Fibroblast of the aortic adventitia (primary cell): ENCODE data around the gene COL12A1. TPM values are rescaled to one million over a fixed set of nuclear protein-coding genes. Genes with fewer than 3 reads are reported as not detected.

ENCODE experiments used
- DNase-seq: peaks from one replicate; pipeline ENCODE4 v3.0.0-alpha.2; 2010; ENCODE audit warnings: low read depth
- H3K4me3 ChIP-seq: 2 replicates; pipeline ENCODE4 v1.5.1; 2011; ENCODE audit warnings: low read depth, mild to moderate bottlenecking, control low read depth, low read length, moderate library complexity
- CTCF ChIP-seq: IDR thresholded peaks from 2 replicates; pipeline ENCODE4 v1.5.1; 2011; ENCODE audit warnings: mild to moderate bottlenecking, low read length, control low read depth, inconsistent platforms; ENCODE audit not compliant: insufficient read depth
- total RNA-seq: library from RNA; depleted of rRNA; stranded (reverse); fragments of >200 nt; gene quantifications from 2 replicates; pipeline ENCODE4 v1.2.3, GENCODE V29; 2012; ENCODE audit warnings: low replicate concordance

Gene COL12A1
- total RNA-seq, 1 donor: 139 TPM

DNA sequence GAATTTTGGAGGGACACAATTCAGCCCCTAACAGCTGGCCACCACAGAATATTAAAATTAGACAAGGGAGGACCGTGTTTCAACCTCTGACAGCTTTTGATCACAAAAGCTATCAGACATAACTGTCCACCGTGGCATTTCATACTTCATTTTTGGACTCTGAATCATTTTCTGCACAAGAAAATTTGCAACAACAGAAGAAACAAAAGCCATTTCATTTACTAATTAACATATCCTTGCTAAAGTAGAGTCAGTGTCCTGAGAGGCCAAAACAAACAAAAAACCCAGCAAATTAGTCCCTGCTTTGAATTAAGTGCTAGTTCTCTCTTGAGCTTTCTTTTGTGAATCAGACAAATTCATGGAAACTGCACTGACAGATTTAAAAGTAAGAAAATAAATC is 17.6 kb upstream of the COL12A1 start:
- DNase-seq: no peak

DNA sequence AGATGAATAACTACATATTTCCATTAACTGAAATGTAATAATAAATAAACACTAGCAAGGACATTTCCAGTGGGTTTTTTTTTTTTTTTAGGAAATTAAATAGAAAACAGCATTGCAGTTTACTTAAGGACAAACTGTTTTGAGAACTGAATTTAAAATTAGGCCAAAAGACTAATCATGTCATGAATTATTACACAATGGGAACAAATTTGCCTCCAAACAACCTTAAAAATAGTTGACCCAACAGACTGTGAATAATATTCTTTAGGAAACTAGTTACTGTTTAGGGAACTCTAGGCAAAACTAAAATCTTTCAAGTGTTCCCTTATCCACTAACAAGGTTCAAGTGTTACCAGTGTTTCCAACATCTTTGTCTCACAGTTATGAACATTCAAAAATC is 16.4 kb upstream of the COL12A1 start:
- DNase-seq: no peak
- TF ChIP-seq CTCF: no peak
- no peak overlapping the region for H3K4me3 ChIP-seq

More for the DNA sequence above, 17.6 kb upstream of the COL12A1 start:
- no peak for TF ChIP-seq CTCF
- H3K4me3 ChIP-seq: no peak overlapping the region

DNA sequence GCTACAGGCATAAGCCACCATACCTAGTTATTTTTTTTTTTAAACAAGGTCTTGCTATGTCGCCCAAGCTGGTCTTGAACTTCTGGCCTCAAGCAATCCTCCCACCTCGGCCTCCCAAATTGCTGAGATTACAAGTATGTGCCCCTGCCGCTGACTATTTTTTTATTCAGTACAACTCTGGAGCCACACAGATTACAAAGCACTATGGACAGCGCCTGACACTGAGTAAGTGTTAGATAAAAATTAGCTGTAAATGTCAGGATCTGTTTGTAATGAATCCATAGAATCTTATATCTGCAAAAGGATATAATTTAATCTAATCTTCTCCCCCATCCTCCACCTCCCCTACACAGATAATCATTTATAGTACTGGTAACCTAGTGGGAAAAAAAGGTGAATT is 15.3 kb upstream of the COL12A1 start:
- TF ChIP-seq CTCF: no peak
- DNase-seq: no peak
- H3K4me3 ChIP-seq: no peak overlapping the region

DNA sequence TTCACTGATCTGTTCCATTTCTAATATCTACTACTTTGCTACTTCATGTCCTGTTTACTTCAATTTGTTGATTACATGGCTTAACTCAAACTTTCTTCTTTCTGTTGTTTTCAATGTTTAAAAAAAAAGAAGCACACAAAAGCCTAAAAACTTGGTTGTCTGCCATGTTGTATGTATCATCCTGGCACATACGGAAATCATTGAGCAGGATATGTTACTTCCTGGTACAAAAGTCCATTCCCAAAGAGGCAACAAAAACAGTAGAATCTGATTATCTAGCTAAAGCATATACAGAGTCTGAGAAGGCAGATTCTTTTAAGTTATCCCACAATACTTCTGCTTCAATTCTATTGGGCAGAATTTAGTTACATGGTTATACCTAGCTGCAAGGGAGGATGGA is 14.5 kb upstream of the COL12A1 start:
- no peak overlapping the region for H3K4me3 ChIP-seq
- no peak for TF ChIP-seq CTCF
- peak; percentile 69 for DNase-seq

- no peak for DNase-seq
- no peak for TF ChIP-seq CTCF
Observed at GRCh38 chr6:75219263-75219662, 13.4 kb upstream of the COL12A1 start.

DNA sequence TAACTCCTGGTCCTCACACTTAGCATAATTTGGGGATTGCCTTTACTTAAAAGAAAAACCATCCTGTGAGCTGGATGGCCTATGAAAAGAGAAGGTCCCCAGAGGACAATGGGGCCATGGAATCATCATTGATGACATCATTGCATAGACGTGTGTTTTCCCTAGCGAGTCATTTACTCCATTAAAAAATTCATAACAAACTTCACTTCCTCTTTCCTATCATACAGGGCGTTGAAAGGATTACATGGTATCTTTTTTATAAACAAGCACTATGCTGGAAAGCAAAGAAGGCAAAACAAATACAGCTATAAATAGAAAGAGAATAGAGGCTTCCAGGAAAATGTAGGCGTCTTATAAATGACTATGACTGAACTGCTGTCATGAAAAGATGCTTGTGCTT is 11.3 kb upstream of the COL12A1 start:
- H3K4me3 ChIP-seq: no peak overlapping the region
- DNase-seq: peak; percentile 78
- TF ChIP-seq CTCF: no peak

More at GRCh38 chr6:75219263-75219662, 13.4 kb upstream of the COL12A1 start:
- H3K4me3 ChIP-seq: no peak overlapping the region

- DNase-seq: no peak
- TF ChIP-seq CTCF: no peak
- no peak overlapping the region for H3K4me3 ChIP-seq
Observed at GRCh38 chr6:75215291-75215690, 9.4 kb upstream of the COL12A1 start.
